GM12878 (cell line): ENCODE measurements around the gene RPL12. TPM values are rescaled to one million over a fixed set of nuclear protein-coding genes. Genes with fewer than 3 reads are reported as not detected.

Experiments used
- ATAC-seq: fragments of 200-7000 bp; cut with Tn5 transposase; 3 replicates; pipeline ENCODE4 v1.9.1; 2020; ENCODE audit warnings: mild to moderate bottlenecking, moderate library complexity
- BruUV-seq: library from RNA; stranded (reverse); fragments of 400-500 nt; replicated peaks from 2 replicates; lab custom pipeline; 2021; lab: Mats Ljungman, UMichigan
- CTCF ChIA-PET: fragments of 300-600 bp; sonication (Branson Sonifier 250); formaldehyde crosslinking; extraction: SDS; loops from one replicate; lab custom pipeline; 2021; ENCODE audit warnings: inconsistent platforms; lab: Yijun Ruan, JAX
- POLR2A ChIA-PET: fragments of 350-600 bp; formaldehyde crosslinking; extraction: SDS; loops from one replicate; lab custom pipeline; 2021; ENCODE audit warnings: inconsistent platforms; lab: Charles Lee
- RAD21 ChIA-PET: fragments of 300-600 bp; sonication (Branson Sonifier 250); formaldehyde crosslinking; loops from one replicate; lab custom pipeline; 2023; ENCODE audit warnings: antibody characterized with exemption; ENCODE audit not compliant: unreplicated experiment; lab: Charles Lee
- SMC1A ChIA-PET: fragments of 300-600 bp; sonication (Branson Sonifier 250); formaldehyde crosslinking; loops from one replicate; lab custom pipeline; 2023; ENCODE audit not compliant: unreplicated experiment, uncharacterized antibody; lab: Charles Lee
- DNase-seq: peaks from one replicate; pipeline ENCODE4 v3.0.0-alpha.2; 2011; ENCODE audit warnings: low read depth, low spot score
- FAIRE-seq: peaks from 3 replicates; lab custom pipeline; 2011; peaks lifted over from hg19 to GRCh38; lab: Jason Lieb, UNC
- H2AFZ ChIP-seq: 2 replicates; pipeline ENCODE4 v1.6.0; 2011; ENCODE audit warnings: low read depth, low read length, control low read depth; ENCODE audit not compliant: control insufficient read depth
- H3K27ac ChIP-seq: 2 replicates; pipeline ENCODE4 v1.5.1; 2011; ENCODE audit warnings: control low read depth; ENCODE audit not compliant: control insufficient read depth, insufficient read depth
- H3K27me3 ChIP-seq, 2 experiments: replicated peaks in 1 of 2; 2 replicates each; pipeline versions ENCODE4 v1.6.0 to v1.6.1; 2011; ENCODE audit warnings: low read length in 1 of 2; ENCODE audit not compliant: control insufficient read depth in 2 of 2, insufficient read depth in 2 of 2
- H3K36me3 ChIP-seq, 2 experiments: 2 replicates each; pipeline ENCODE4 v1.5.1; 2011; ENCODE audit warnings: low read length in 1 of 2; ENCODE audit not compliant: control insufficient read depth in 2 of 2, insufficient read depth in 2 of 2
- H3K4me1 ChIP-seq: 2 replicates; pipeline ENCODE4 v1.6.1; 2011; ENCODE audit warnings: mild to moderate bottlenecking, low read length, moderate library complexity, mixed read lengths; ENCODE audit not compliant: control insufficient read depth, insufficient read depth
- H3K4me2 ChIP-seq: 2 replicates; pipeline ENCODE4 v1.6.0; 2011; ENCODE audit warnings: control low read depth; ENCODE audit not compliant: control insufficient read depth, insufficient read depth
- H3K4me3 ChIP-seq: fragments of 200-600 bp; sonication (generic); 2 replicates; pipeline ENCODE4 v1.5.1; 2016
- H3K79me2 ChIP-seq: 2 replicates; pipeline ENCODE4 v1.6.0; 2011; ENCODE audit warnings: low read length; ENCODE audit not compliant: control insufficient read depth, insufficient read depth
- H3K9ac ChIP-seq: 2 replicates; pipeline ENCODE4 v1.8.0; 2011; ENCODE audit warnings: low read length, control low read depth, mixed read lengths; ENCODE audit not compliant: control insufficient read depth, insufficient read depth
- H3K9me3 ChIP-seq: replicated peaks from 3 replicates; pipeline ENCODE4 v1.5.1; 2011; ENCODE audit warnings: mild to moderate bottlenecking, low read length; ENCODE audit not compliant: control insufficient read depth, insufficient read depth
- H4K20me1 ChIP-seq: 2 replicates; pipeline ENCODE4 v1.6.0; 2011; ENCODE audit not compliant: control insufficient read depth, insufficient read depth
- NBN ChIP-seq: fragments of 450-650 bp; IDR thresholded peaks from 2 replicates; pipeline ENCODE4 v1.6.1; 2016
- POU2F2 ChIP-seq: IDR thresholded peaks from 3 replicates; pipeline ENCODE4 v1.6.1; 2011; ENCODE audit warnings: low read depth, mild to moderate bottlenecking, low read length, borderline replicate concordance
- TBL1XR1 ChIP-seq: IDR thresholded peaks from 2 replicates; pipeline ENCODE4 v1.6.1; 2012; ENCODE audit warnings: low read depth, low read length, improper control_type of control experiment
- WGBS: methylation state at CpG from one replicate; pipeline ENCODE4 v1.1.6; 2016; ENCODE audit warnings: low lambda C conversion rate; ENCODE audit not compliant: insufficient replicate concordance, insufficient coverage; ENCODE audit errors: missing lambda C conversion rate; 5-methylcytosine and 5-hydroxymethylcytosine counted together
- in situ Hi-C: fragments of 300-500 bp; cut with MboI; formaldehyde crosslinking; loops from 9 replicates; pipeline ENCODE4 v1.14.3; 2018; ENCODE audit warnings: mixed read lengths
- intact Hi-C: fragments of 100-400 bp; cut with micrococcal nuclease; formaldehyde crosslinking; loops from one replicate; pipeline ENCODE4 v1.14.2; 2022; ENCODE audit not compliant: unreplicated experiment
- polyA plus RNA-seq, 11 experiments: library from polyadenylated mRNA; depleted of rRNA in 4 of 11; unstranded in 6 of 11; stranded (reverse) in 5 of 11; fragments of >200 nt; fragmentation: Nextera tagmentation in 4 of 11; fragmentation: Illumina TruSeq in 1 of 11; extraction: Ambion mirVana in 4 of 11; extraction: Trizol in 1 of 11; gene quantifications; 1 replicate in 1 of 11; 2 replicates in 10 of 11; pipeline versions ENCODE4 v1.2.1 to v1.2.3, GENCODE V29; 2011 to 2016; ENCODE audit warnings: inconsistent platforms in 2 of 11, missing spikeins in 2 of 11, low read depth in 1 of 11
- total RNA-seq, 4 experiments: library from RNA; depleted of rRNA in 3 of 4; stranded (reverse); fragments of >200 nt in 3 of 4; fragmentation: Illumina TruSeq in 1 of 4; extraction: Trizol in 1 of 4; gene quantifications; 2 replicates each; pipeline versions ENCODE4 v1.2.1 to v1.2.3, GENCODE V29; 2013 to 2021
- TF ChIP-seq, protein P1 (sequence below): IDR thresholded peaks from 2 replicates; pipeline ENCODE4 v1.6.1; 2012; ENCODE audit warnings: mild to moderate bottlenecking, low read depth, low read length
- TF ChIP-seq, protein P2 (sequence below): fragments of 450-650 bp; IDR thresholded peaks from 2 replicates; pipeline ENCODE4 v1.6.1; 2018; ENCODE audit warnings: mild to moderate bottlenecking, low read depth, moderate library complexity; ENCODE audit not compliant: partially characterized antibody

RPL12 gene
- total and polyA plus RNA-seq, 10 of the 15 experiments (the other 5 are each of a cell fraction or from before 2014, with no cell fraction given), result 961 to 5,544 (median 2,858) TPM

DNA sequence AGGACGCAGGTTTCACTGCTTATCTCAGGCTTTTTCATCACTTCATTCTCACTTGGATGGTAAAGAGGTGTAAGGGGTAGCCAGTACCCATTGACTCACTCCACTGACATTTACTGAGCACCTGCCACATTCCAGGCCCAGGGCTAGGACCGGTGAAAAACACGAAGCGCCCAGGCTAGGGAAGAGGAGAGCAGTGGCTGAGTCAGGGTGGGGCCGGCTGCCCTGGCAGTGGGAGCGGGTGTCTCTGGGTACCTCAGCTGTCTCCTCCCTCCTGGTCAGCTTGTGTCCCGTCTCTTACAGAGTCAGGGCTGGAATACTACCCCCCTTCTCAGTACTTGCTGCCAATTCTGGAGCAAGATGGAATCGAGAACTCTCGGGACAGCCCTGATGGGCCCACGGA lies 22.3 kb upstream of the RPL12 start (continued):
- TF ChIP-seq, protein P1, sequence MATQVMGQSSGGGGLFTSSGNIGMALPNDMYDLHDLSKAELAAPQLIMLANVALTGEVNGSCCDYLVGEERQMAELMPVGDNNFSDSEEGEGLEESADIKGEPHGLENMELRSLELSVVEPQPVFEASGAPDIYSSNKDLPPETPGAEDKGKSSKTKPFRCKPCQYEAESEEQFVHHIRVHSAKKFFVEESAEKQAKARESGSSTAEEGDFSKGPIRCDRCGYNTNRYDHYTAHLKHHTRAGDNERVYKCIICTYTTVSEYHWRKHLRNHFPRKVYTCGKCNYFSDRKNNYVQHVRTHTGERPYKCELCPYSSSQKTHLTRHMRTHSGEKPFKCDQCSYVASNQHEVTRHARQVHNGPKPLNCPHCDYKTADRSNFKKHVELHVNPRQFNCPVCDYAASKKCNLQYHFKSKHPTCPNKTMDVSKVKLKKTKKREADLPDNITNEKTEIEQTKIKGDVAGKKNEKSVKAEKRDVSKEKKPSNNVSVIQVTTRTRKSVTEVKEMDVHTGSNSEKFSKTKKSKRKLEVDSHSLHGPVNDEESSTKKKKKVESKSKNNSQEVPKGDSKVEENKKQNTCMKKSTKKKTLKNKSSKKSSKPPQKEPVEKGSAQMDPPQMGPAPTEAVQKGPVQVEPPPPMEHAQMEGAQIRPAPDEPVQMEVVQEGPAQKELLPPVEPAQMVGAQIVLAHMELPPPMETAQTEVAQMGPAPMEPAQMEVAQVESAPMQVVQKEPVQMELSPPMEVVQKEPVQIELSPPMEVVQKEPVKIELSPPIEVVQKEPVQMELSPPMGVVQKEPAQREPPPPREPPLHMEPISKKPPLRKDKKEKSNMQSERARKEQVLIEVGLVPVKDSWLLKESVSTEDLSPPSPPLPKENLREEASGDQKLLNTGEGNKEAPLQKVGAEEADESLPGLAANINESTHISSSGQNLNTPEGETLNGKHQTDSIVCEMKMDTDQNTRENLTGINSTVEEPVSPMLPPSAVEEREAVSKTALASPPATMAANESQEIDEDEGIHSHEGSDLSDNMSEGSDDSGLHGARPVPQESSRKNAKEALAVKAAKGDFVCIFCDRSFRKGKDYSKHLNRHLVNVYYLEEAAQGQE, result no peak

DNA sequence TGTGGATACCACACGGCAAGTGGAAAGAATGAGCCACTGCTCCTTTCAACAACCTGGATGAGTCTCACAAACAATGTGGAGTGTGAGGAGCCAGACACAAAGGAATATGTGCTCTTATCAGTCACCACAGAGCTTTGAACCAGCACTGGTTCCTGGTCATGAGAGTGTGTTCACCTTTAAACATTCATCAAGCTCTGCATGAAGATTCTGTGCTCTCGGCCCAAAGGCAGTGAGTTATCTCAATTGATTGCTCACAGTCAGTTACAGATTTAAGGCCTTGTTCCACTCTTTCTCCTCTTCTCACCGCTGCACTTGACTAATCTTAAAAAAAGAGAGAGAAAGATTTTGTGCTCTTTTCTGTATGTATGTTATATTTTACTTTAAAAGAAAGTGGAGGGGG lies 19.5 kb upstream of the RPL12 start:
- RAD21 ChIA-PET, result no interaction called here
- no peak for FAIRE-seq
- no peaks in the 10 kb centered on the region for H3K27me3 ChIP-seq

More for the DNA sequence above, 19.5 kb upstream of the RPL12 start:
- ATAC-seq (no peak), DNase-seq (no peak)
- Histone ChIP-seq H3K4me1 (no peaks in the 10 kb centered on the region), H3K9me3 (no peaks in the 10 kb centered on the region), H3K9ac (no peak overlapping the region), H4K20me1 (no peaks in the 10 kb centered on the region), H3K27ac (no peak overlapping the region), H3K4me3 (no peak overlapping the region), H3K36me3 (peaks cover 0 to 5% of the 10 kb centered on the region in 2 experiments; a peak in 1 of 4 replicates), H3K79me2 (no peaks in the 10 kb centered on the region), H2AFZ (no peak overlapping the region), H3K4me2 (no peak overlapping the region)
- in situ Hi-C loops (no loop called here), intact Hi-C loops (no loop called here)
- CTCF ChIA-PET, result no interaction called here
- SMC1A ChIA-PET, result no interaction called here
- POLR2A ChIA-PET, result no interaction called here
- WGBS, result 100% methylated on average over 3 of the region's 3 CpGs
- TF ChIP-seq POU2F2 (no peak), NBN (no peak), TBL1XR1 (no peak)
- TF ChIP-seq, protein P2, sequence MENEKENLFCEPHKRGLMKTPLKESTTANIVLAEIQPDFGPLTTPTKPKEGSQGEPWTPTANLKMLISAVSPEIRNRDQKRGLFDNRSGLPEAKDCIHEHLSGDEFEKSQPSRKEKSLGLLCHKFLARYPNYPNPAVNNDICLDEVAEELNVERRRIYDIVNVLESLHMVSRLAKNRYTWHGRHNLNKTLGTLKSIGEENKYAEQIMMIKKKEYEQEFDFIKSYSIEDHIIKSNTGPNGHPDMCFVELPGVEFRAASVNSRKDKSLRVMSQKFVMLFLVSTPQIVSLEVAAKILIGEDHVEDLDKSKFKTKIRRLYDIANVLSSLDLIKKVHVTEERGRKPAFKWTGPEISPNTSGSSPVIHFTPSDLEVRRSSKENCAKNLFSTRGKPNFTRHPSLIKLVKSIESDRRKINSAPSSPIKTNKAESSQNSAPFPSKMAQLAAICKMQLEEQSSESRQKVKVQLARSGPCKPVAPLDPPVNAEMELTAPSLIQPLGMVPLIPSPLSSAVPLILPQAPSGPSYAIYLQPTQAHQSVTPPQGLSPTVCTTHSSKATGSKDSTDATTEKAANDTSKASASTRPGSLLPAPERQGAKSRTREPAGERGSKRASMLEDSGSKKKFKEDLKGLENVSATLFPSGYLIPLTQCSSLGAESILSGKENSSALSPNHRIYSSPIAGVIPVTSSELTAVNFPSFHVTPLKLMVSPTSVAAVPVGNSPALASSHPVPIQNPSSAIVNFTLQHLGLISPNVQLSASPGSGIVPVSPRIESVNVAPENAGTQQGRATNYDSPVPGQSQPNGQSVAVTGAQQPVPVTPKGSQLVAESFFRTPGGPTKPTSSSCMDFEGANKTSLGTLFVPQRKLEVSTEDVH, result no peak
- no TSS peak for BruUV-seq
